ENCODE measurements around the gene BMP2K. TPM values are rescaled to one million over a fixed set of nuclear protein-coding genes. Genes with fewer than 3 reads are reported as not detected.

The BMP2K gene
- total RNA-seq, 1 experiment from 2014 or later, result 4.9 TPM

GRCh38 chr4:78766650-78767049 is 9.5 kb upstream of the BMP2K start:
- Histone ChIP-seq H3K9ac (ENCODE audit: low read length) (no peak overlapping the region), H3K27me3 (ENCODE audit: low read length) (no peaks in the 10 kb centered on the region), H2AFZ (ENCODE audit: low read length) (no peak overlapping the region), H3K9me2 (replicated peaks; ENCODE audit: insufficient read depth, low read length) (no peaks in the 10 kb centered on the region), H3K4me2 (ENCODE audit: low read depth, low read length, poor library complexity, severe bottlenecking) (no peak overlapping the region), H3K36me3 (ENCODE audit: insufficient read depth, low read length) (no peaks in the 10 kb centered on the region), H3K4me3 (ENCODE audit: low read length) (no peak overlapping the region), H3K4me1 (ENCODE audit: low read length) (no peaks in the 10 kb centered on the region), H3K79me2 (ENCODE audit: low read length) (no peaks in the 10 kb centered on the region), H3K9me3 (ENCODE audit: low read length) (no peaks in the 10 kb centered on the region), H4K20me1 (ENCODE audit: insufficient read depth, low read depth, low read length) (no peaks in the 10 kb centered on the region), H3K27ac (ENCODE audit: low read length) (no peak overlapping the region)
- no peak for DNase-seq

GRCh38 chr4:78767350-78767749 is 8.8 kb upstream of the BMP2K start:
- Histone ChIP-seq H2AFZ (ENCODE audit: low read length) (no peak overlapping the region), H3K27me3 (ENCODE audit: low read length) (no peaks in the 10 kb centered on the region), H3K9me3 (ENCODE audit: low read length) (no peaks in the 10 kb centered on the region), H3K4me2 (ENCODE audit: low read depth, low read length, poor library complexity, severe bottlenecking) (no peak overlapping the region), H4K20me1 (ENCODE audit: insufficient read depth, low read depth, low read length) (no peaks in the 10 kb centered on the region), H3K79me2 (ENCODE audit: low read length) (no peaks in the 10 kb centered on the region), H3K4me3 (ENCODE audit: low read length) (no peak overlapping the region), H3K36me3 (ENCODE audit: insufficient read depth, low read length) (no peaks in the 10 kb centered on the region), H3K4me1 (ENCODE audit: low read length) (no peaks in the 10 kb centered on the region), H3K9ac (ENCODE audit: low read length) (no peak overlapping the region), H3K9me2 (replicated peaks; ENCODE audit: insufficient read depth, low read length) (no peaks in the 10 kb centered on the region), H3K27ac (ENCODE audit: low read length) (no peak overlapping the region)
- no peak for DNase-seq

- no peaks in the 10 kb centered on the region for H3K9me2 ChIP-seq (replicated peaks; ENCODE audit: insufficient read depth, low read length)
- H2AFZ ChIP-seq (ENCODE audit: low read length), result no peak overlapping the region
- no peaks in the 10 kb centered on the region for H3K27me3 ChIP-seq (ENCODE audit: low read length)
- no peaks in the 10 kb centered on the region for H3K36me3 ChIP-seq (ENCODE audit: insufficient read depth, low read length)
- no peaks in the 10 kb centered on the region for H3K9me3 ChIP-seq (ENCODE audit: low read length)
- no peaks in the 10 kb centered on the region for H3K79me2 ChIP-seq (ENCODE audit: low read length)
- H3K4me2 ChIP-seq (ENCODE audit: low read depth, low read length, poor library complexity, severe bottlenecking), result no peak overlapping the region
- no peak for DNase-seq
- no peak overlapping the region for H3K27ac ChIP-seq (ENCODE audit: low read length)
- no peaks in the 10 kb centered on the region for H3K4me1 ChIP-seq (ENCODE audit: low read length)
- no peak overlapping the region for H3K9ac ChIP-seq (ENCODE audit: low read length)
- no peak overlapping the region for H3K4me3 ChIP-seq (ENCODE audit: low read length)
- H4K20me1 ChIP-seq (ENCODE audit: insufficient read depth, low read depth, low read length), result no peaks in the 10 kb centered on the region
Measured at GRCh38 chr4:78768452-78769180, 7.5 kb upstream of the BMP2K start.

- DNase-seq, result no peak
- H3K4me2 ChIP-seq (ENCODE audit: low read depth, low read length, poor library complexity, severe bottlenecking), result no peak overlapping the region
Measured at GRCh38 chr4:78770091-78770642, 6.0 kb upstream of the BMP2K start.

GRCh38 chr4:78772526-78773091 is 3.5 kb upstream of the BMP2K start:
- Histone ChIP-seq H4K20me1 (ENCODE audit: insufficient read depth, low read depth, low read length) (no peaks in the 10 kb centered on the region), H2AFZ (ENCODE audit: low read length) (no peak overlapping the region), H3K36me3 (ENCODE audit: insufficient read depth, low read length) (no peaks in the 10 kb centered on the region), H3K9me3 (ENCODE audit: low read length) (no peaks in the 10 kb centered on the region), H3K27me3 (ENCODE audit: low read length) (no peaks in the 10 kb centered on the region), H3K4me3 (ENCODE audit: low read length) (no peak overlapping the region), H3K9me2 (replicated peaks; ENCODE audit: insufficient read depth, low read length) (no peaks in the 10 kb centered on the region), H3K79me2 (ENCODE audit: low read length) (no peaks in the 10 kb centered on the region), H3K4me2 (ENCODE audit: low read depth, low read length, poor library complexity, severe bottlenecking) (no peak overlapping the region), H3K27ac (ENCODE audit: low read length) (no peak overlapping the region), H3K4me1 (ENCODE audit: low read length) (peaks cover 14% of the 10 kb centered on the region), H3K9ac (ENCODE audit: low read length) (no peak overlapping the region)
- no peak for DNase-seq

More at GRCh38 chr4:78770091-78770642, 6.0 kb upstream of the BMP2K start:
- Histone ChIP-seq H3K9me3 (ENCODE audit: low read length) (no peaks in the 10 kb centered on the region), H2AFZ (ENCODE audit: low read length) (no peak overlapping the region), H3K9me2 (replicated peaks; ENCODE audit: insufficient read depth, low read length) (no peaks in the 10 kb centered on the region), H3K9ac (ENCODE audit: low read length) (no peak overlapping the region), H4K20me1 (ENCODE audit: insufficient read depth, low read depth, low read length) (no peaks in the 10 kb centered on the region), H3K4me1 (ENCODE audit: low read length) (peaks cover 5% of the 10 kb centered on the region), H3K27me3 (ENCODE audit: low read length) (no peaks in the 10 kb centered on the region), H3K27ac (ENCODE audit: low read length) (no peak overlapping the region), H3K79me2 (ENCODE audit: low read length) (no peaks in the 10 kb centered on the region), H3K36me3 (ENCODE audit: insufficient read depth, low read length) (no peaks in the 10 kb centered on the region), H3K4me3 (ENCODE audit: low read length) (no peak overlapping the region)

GRCh38 chr4:78774417-78774816 is 1.7 kb upstream of the BMP2K start:
- no peaks in the 10 kb centered on the region for H3K9me3 ChIP-seq (ENCODE audit: low read length)
- no peak for DNase-seq
- no peaks in the 10 kb centered on the region for H3K36me3 ChIP-seq (ENCODE audit: insufficient read depth, low read length)
- no peaks in the 10 kb centered on the region for H4K20me1 ChIP-seq (ENCODE audit: insufficient read depth, low read depth, low read length)
- H3K9me2 ChIP-seq (replicated peaks; ENCODE audit: insufficient read depth, low read length), result no peaks in the 10 kb centered on the region
- H2AFZ ChIP-seq (ENCODE audit: low read length), result no peak overlapping the region
- no peak overlapping the region for H3K9ac ChIP-seq (ENCODE audit: low read length)
- no peak overlapping the region for H3K27ac ChIP-seq (ENCODE audit: low read length)
- no peaks in the 10 kb centered on the region for H3K79me2 ChIP-seq (ENCODE audit: low read length)
- H3K4me2 ChIP-seq (ENCODE audit: low read depth, low read length, poor library complexity, severe bottlenecking), result peak overlapping the region; percentile 71
- H3K4me1 ChIP-seq (ENCODE audit: low read length), result peaks cover 15% of the 10 kb centered on the region
- H3K27me3 ChIP-seq (ENCODE audit: low read length), result no peaks in the 10 kb centered on the region
- no peak overlapping the region for H3K4me3 ChIP-seq (ENCODE audit: low read length)

- Histone ChIP-seq H3K36me3 (ENCODE audit: insufficient read depth, low read length) (no peaks in the 10 kb centered on the region), H4K20me1 (ENCODE audit: insufficient read depth, low read depth, low read length) (no peaks in the 10 kb centered on the region), H3K4me2 (ENCODE audit: low read depth, low read length, poor library complexity, severe bottlenecking) (peak overlapping the region; percentile 71), H3K9ac (ENCODE audit: low read length) (peak overlapping the region; percentile 84), H2AFZ (ENCODE audit: low read length) (peak overlapping the region; percentile 30), H3K27ac (ENCODE audit: low read length) (no peak overlapping the region), H3K9me3 (ENCODE audit: low read length) (no peaks in the 10 kb centered on the region), H3K79me2 (ENCODE audit: low read length) (no peaks in the 10 kb centered on the region), H3K9me2 (replicated peaks; ENCODE audit: insufficient read depth, low read length) (no peaks in the 10 kb centered on the region), H3K4me1 (ENCODE audit: low read length) (peaks cover 15% of the 10 kb centered on the region), H3K27me3 (ENCODE audit: low read length) (no peaks in the 10 kb centered on the region), H3K4me3 (ENCODE audit: low read length) (peak overlapping the region; percentile 77)
- DNase-seq, result peak; percentile 86
Measured at GRCh38 chr4:78775303-78776078, 659 bp upstream of the BMP2K start.
